HG02973 (cell line): ENCODE measurements around the gene SYTL5.
"Not testable (repeated sequence)": the region's sequence is repeated elsewhere in the genome, so short reads cannot be mapped to it uniquely, and the experiment has no call there.

Experiments used
- ATAC-seq: cut with Tn5 transposase; IDR thresholded peaks from one replicate; pipeline ENCODE4 v1.9.1; 2021; ENCODE audit warnings: moderate library complexity; ENCODE audit not compliant: unreplicated experiment

The SYTL5 gene

GRCh38 chrX:38006291-38006690 lies at the start of gene SYTL5:
SYTL5 (plus strand) TSS chrX:38006553; CDS start chrX:38033890, 27,337 bp downstream.
- no peak for ATAC-seq

DNA sequence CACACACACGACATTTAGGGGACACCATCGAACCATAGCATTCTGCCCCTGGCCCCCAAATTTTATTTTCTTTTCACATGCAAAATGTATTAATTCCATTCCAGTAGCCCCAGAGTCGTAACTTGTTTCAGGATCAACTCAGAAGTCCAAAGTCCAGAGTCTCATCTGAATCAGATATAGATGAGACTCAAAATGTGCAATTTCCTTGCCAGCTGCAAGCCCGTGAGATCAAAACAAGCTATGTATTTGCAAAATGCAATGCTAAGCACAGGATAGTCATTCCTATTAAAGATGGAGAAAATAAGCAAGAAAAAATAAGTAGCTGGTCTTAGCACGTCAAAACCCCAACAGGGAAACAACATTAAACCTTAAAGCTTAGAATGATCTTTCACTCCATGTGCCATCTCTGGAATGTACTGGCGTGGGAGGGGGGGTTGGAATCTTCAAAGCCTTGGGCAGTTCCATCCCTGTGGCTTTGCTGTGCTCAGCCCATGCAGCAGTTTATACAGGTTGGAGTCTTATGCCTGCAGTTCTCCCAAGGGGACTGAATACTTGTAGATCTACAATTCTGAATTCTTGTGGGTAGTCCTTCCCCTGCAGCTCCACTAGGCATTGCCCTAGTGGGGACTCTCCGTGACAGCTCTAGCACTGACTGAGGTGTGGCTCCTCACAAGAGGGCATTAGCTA lies 47.7 kb upstream of the SYTL5 start:
- no peak for ATAC-seq

- no peak for ATAC-seq
These were observed 46.9 kb upstream of the SYTL5 start for GRCh38 chrX:37959212-37960021.

GRCh38 chrX:37961118-37961517 lies 45.2 kb upstream of the SYTL5 start:
- no peak for ATAC-seq

GRCh38 chrX:37967714-37968113 lies 38.6 kb upstream of the SYTL5 start:
- no peak for ATAC-seq

DNA sequence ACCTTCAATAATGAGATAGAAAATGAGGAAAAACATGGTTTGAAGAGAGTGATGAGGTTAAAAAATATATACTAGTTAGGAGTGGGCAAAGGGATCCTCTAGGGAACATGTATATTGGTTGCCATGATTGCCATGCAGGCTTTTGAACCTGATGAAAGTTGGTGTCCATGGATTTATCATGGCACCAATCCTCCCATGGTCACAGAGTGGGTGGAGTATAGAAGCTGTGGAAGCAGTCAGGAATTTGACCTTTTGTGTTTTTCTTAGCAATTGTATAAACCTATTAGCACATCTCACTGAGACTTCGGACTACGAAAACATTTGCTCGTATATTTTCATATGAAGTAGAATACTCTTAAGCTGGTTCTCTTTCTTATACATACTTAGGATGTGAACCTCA lies 30.9 kb upstream of the SYTL5 start:
- no peak for ATAC-seq

GRCh38 chrX:37976153-37976552 lies 30.2 kb upstream of the SYTL5 start:
- no peak for ATAC-seq

DNA sequence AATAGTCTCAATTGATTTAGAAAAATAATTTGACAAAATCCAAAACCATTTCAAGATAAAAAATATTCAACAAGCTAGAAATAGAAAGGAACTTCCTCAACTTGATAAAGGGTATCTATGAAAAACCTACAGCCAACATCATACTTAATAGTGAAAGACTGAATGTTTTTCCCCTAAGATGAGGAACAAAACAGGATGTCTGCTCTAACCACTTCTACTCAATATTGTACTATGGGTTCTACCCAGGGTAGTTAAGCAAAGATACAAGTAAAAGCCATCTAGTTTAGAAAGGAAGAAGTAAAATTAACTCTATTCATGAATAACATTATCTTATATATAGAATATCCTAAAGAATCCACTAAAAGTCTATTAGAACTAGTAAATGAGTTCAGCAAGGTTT lies 21.5 kb upstream of the SYTL5 start:
- ATAC-seq, result no peak

GRCh38 chrX:37986893-37987292 lies 19.5 kb upstream of the SYTL5 start:
- no peak for ATAC-seq

DNA sequence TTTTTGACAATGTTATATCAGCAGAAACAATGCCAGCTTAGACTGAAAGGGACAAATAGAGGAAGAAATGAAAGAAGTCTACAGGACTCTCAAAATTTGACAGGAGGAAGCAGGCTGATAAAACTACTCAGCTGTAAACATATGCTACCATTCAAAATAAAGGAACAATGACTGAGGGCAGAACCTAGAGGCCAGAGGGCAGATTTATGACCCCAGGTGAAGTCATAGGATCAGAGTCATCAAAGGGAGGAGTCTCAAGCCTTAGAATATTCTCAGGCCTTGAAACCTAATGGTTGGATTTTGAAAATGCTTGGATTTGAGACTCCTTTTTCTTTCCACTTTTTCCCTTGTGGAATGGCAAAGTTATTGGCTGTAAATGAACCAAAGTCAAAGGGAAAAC lies 17.0 kb upstream of the SYTL5 start:
- no peak for ATAC-seq

DNA sequence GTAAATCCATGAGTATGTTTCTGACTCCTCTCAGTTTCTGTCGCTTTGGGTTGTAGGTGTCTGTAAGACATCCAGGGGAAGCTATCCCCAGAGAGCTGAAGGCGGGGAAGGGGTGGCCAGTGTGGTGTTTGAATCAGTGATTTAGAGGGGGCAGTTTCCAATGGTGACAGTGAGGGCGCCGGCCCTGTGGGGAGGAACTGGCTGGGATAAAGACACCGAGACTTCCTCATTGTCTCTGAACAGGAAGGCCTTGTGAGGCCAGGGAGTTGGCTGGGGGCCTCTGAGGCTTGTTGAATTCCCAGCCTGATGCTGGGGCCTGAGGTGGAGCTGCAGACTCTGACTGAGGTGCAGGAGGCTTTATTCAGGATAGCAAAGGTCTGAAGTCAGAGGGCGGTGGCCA lies 15.1 kb upstream of the SYTL5 start:
- not testable (repeated sequence) for ATAC-seq

- ATAC-seq, result no peak
These were observed 13.2 kb upstream of the SYTL5 start for GRCh38 chrX:37993176-37993575.

DNA sequence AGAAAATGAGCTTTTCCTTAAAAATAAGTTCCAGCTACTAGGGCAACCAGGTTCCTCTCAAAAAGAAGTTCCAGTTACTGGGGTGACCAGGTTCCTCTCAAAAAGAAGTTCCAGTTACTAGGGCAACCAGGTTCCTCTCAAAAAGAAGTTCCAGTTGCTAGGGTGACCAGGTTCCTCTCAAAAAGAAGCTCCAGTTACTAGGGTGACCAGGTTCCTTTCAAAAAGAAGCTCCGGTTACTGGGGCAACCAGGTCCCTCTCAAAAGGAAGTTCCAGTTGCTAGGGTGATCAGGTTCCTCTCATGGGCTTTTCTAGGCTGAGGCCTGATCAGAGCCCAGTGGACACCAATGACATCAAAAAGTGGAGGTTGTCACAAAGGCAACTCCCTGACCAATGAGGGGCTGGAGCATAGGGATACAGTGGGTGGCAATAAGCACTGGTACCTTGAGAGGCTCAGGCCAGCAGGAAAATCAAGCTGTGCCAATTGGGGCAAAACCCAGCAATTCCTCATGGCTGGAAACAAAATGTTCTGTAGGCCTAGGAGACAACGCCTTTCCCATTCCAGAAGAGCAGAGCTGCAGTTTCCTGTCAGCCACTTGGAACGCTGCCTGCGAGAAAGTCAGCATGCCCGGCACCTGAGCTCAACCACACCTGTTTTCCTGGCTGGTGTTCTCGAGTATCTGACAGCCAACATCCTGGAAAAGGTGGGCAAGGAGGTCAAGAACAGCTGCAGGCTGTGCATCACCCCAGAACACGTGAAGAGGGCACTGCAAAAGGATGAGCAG lies 12.3 kb upstream of the SYTL5 start:
- no peak for ATAC-seq

GRCh38 chrX:37995428-37995827 lies 10.9 kb upstream of the SYTL5 start:
- no peak for ATAC-seq

GRCh38 chrX:37997096-37997495 lies 9.3 kb upstream of the SYTL5 start:
- no peak for ATAC-seq

- no peak for ATAC-seq
These were observed 7.6 kb upstream of the SYTL5 start for GRCh38 chrX:37998586-37999262.

DNA sequence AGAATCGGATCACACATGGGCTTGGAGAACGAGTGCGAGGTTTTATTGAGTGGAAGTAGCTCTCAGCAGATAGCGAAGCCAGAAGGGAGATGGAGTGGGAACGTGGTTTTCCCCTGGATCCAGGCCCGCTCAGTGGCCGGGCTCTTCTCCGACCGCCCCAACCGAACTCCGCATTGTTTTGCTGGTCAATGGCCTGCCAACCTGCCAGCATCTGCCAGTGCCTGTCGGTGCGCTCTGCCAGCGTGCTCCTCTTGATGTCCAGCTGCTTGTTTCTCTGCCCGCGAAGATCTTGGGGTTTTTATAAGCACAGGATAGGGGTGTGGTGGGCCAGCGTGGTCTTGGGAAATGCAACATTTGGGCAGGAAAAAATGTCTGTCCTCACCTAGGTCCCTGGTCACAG lies 5.6 kb upstream of the SYTL5 start:
- ATAC-seq, result no peak

- no peak for ATAC-seq
These were observed 2.3 kb upstream of the SYTL5 start for GRCh38 chrX:38004046-38004445.

DNA sequence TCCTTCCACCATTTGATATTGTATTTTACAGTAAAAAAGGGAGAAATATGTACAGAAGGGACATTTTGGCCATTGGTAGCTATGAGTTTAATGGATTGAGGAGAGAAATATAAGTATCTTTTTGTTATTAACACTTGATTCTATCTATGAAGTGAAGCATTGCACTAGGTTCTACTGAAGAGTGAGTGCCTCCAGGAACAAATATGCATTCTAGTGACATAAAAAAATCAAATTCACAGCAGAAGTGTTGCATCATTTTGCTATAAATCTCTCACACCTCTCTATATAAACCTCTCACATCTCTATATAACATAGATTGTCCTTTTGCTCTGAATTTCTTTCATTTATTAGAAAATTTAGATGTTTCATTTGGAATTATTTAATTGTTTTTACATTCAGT lies 425 bp downstream of the SYTL5 start:
- ATAC-seq, result no peak

DNA sequence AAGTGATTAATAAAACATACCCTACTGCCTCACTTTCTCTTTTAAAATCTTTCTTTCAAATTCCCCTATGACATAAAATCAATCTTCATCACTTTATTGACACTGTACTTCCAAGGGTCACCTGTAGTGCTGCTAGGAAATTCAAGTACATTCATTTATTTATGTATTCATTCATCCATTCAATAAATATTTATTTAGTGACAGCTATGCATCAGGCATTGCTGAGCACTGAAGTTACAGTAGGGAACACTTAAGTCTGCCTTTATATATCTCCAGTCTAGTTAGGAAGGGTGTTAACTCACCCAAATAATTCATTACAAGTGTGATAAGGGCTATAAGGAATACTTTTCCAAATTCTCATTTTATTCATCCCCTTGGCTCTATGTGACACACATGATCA lies 2.3 kb downstream of the SYTL5 start:
- ATAC-seq, result no peak

- no peak for ATAC-seq
These were observed 3.3 kb downstream of the SYTL5 start for GRCh38 chrX:38009641-38010040.
